Psoas muscle (tissue), 8 donors: ENCODE results near the gene RNF26. TPM values are rescaled to one million over a fixed set of nuclear protein-coding genes. Genes with fewer than 3 reads are reported as not detected.
A peak's percentile ranks its signal among the peaks of the same experiment; 100 is the strongest.

ENCODE experiments used
- ATAC-seq, 4 donors: fragments of 200-7000 bp; cut with Tn5 transposase; one replicate each; pipeline ENCODE4 v1.9.1; 2020; ENCODE audit warnings: moderate library complexity in 3 of 4, mild to moderate bottlenecking in 2 of 4
- DNase-seq, 2 donors: peaks; one replicate each; pipeline ENCODE4 v3.0.0-alpha.2; 2020
- H3K27ac ChIP-seq: fragments of 200-600 bp; one replicate; pipeline ENCODE4 v1.8.0; 2022
- H3K27me3 ChIP-seq, 3 donors: fragments of 200-600 bp in 1 of 3; one replicate each; pipeline versions ENCODE4 v1.6.1 to v1.8.0; 2013 to 2022; ENCODE audit warnings: low read length in 2 of 3, mild to moderate bottlenecking in 2 of 3, moderate library complexity in 1 of 3; ENCODE audit not compliant: insufficient read depth in 3 of 3
- H3K36me3 ChIP-seq, 2 donors: fragments of 200-600 bp in 1 of 2; one replicate each; pipeline versions ENCODE4 v1.6.1 to v1.8.0; 2013 to 2022; ENCODE audit warnings: low read depth in 1 of 2, mild to moderate bottlenecking in 1 of 2, moderate library complexity in 1 of 2; ENCODE audit not compliant: insufficient read depth in 1 of 2
- H3K4me1 ChIP-seq: fragments of 200-600 bp; one replicate; pipeline ENCODE4 v1.8.0; 2022
- H3K4me3 ChIP-seq: fragments of 200-600 bp; one replicate; pipeline ENCODE4 v1.8.0; 2022; ENCODE audit warnings: mild to moderate bottlenecking
- H3K9me3 ChIP-seq: fragments of 200-600 bp; one replicate; pipeline ENCODE4 v1.8.0; 2022
- CTCF ChIP-seq: fragments of 200-600 bp; IDR thresholded peaks from one replicate; pipeline ENCODE4 v1.8.0; 2022; ENCODE audit warnings: antibody characterized with exemption
- WGBS, 3 donors: extraction: QIAGEN DNeasy Blood & Tissue Kit; methylation state at CpG; one replicate each; pipeline versions ENCODE4 v1.1.6 to v1.1.7; 2013; 5-methylcytosine and 5-hydroxymethylcytosine counted together
- intact Hi-C, 2 donors: fragments of 100-400 bp; cut with DNase I; formaldehyde crosslinking; loops; one replicate each; pipeline versions ENCODE4 v1.11.0 to v1.14.2; 2022
- polyA plus RNA-seq, 3 donors: library from polyadenylated mRNA; stranded (reverse); fragments of 200-250 nt; gene quantifications; one replicate each; pipeline ENCODE4 v1.2.3, GENCODE V29; 2013
- total RNA-seq, 4 donors: library from RNA; stranded (reverse); fragmentation: NEBNext Ultra II Directional in 2 of 4; extraction: Animal tissue kit (Norgen Biotek cat#: 25700) in 2 of 4; gene quantifications; one replicate each; pipeline versions ENCODE4 v1.2.1 to v1.2.4, GENCODE V29; 2021 to 2023
- donor health status: healthy with polysubstance abuse.
- donor health status: DM: no; HTN: no; CAD: no; lungs with moderate emphysema.
- donor health status: Bipolar disorder and iron deficiency.
- donor health status: healthy.
- donor health status: DM: yes; HTN: yes; CAD: no.
- donor health status: DM: no; HTN: no; CAD: no.
- donor health status: DM: no; HTN: no; CAD: no.
- donor health status: DM: yes; HTN: yes; CAD: no.

RNF26 gene
- total and polyA plus RNA-seq, 7 donors, result 5.8 to 8.9 (median 7.3) TPM

- 79 to 88% (median 80%) methylated on average over 18 to 20 of the region's 20 CpGs for WGBS, 3 donors
- ATAC-seq (no peak), DNase-seq (peak in 1 of 2 donors; percentile 34)
- Histone ChIP-seq H3K36me3 (no peaks in the 10 kb centered on the region), H3K27ac (peak overlapping the region; percentile 80), H3K27me3 (no peaks in the 10 kb centered on the region), H3K4me1 (peaks cover 4% of the 10 kb centered on the region), H3K9me3 (no peaks in the 10 kb centered on the region), H3K4me3 (no peak overlapping the region)
- intact Hi-C loops, result loop anchor here in 1 of 2 donors (5.0 to 10.0 kb wide), 2 partner anchors 116 to 178 kb away; partner anchors contain the start of genes ABCG4 and CBL
- no peak for TF ChIP-seq CTCF
Measured at GRCh38 chr11:119322921-119323531, 11.3 kb upstream of the RNF26 start.

DNA sequence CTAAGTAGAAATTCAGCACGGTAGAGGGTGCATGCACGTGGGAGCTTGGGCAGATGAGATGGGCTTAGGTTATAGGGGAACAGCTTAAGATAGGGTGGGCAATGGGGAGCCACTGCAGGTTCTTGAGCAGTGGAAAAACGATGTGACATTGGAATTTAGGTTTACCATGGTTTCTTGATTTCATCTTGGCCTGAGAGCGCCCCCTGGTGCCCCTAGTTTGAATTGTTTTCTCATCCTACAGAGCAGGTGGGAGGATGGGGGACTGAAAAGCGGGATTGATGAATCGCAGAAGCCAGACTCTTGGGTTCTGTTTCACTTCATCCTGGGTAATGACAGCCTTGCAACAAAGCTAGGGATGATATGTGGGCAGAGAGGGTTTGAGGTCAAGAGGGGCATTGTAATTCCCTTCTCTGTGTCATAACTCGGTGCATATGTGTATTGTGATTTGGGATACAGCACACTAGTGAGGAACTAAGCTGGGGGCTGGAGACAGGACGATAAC lies 10.7 kb upstream of the RNF26 start:
- H3K27me3 ChIP-seq, result no peaks in the 10 kb centered on the region
- H3K9me3 ChIP-seq, result no peaks in the 10 kb centered on the region
- H3K36me3 ChIP-seq, result no peaks in the 10 kb centered on the region
- intact Hi-C loops, result loop anchor here in 1 of 2 donors (5.0 to 10.0 kb wide), 2 partner anchors 116 to 179 kb away; partner anchors contain the start of genes ABCG4 and CBL
- H3K4me3 ChIP-seq, result no peak overlapping the region
- WGBS, 3 donors, result 13 to 16% (median 15%) methylated on average over 8 of the region's 8 CpGs
- ATAC-seq, result peak in 2 of 4 donors; percentile 38 to 62
- peak; percentile 73 to 81 for DNase-seq
- peaks cover 4% of the 10 kb centered on the region for H3K4me1 ChIP-seq
- no peak overlapping the region for H3K27ac ChIP-seq
- TF ChIP-seq CTCF, result peak; percentile 70

DNA sequence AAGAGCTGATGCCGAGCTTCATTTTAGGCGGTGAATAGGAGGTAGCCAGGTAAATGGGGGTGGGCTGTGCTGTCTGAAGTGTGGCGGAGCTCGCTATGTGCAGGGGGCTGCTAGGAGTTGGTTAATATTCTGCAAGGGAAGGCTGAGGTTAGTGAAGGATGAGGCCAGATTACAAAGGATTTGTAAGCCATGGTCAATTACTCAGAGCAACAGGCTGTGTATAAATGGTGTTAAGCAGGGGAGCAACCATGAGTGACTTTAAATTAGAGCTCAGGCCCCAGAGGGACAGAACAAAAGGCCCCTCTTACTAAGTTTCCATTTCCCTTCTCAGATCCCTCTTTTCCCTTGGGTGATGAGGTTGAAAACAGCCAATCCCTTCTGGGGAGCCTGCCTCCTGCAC lies 10.1 kb upstream of the RNF26 start:
- intact Hi-C loops, result loop anchor here in 1 of 2 donors (5.0 to 10.0 kb wide), 2 partner anchors 117 to 179 kb away; partner anchors contain the start of genes ABCG4 and CBL
- Histone ChIP-seq H3K4me3 (no peak overlapping the region), H3K9me3 (no peaks in the 10 kb centered on the region), H3K36me3 (no peaks in the 10 kb centered on the region), H3K27ac (no peak overlapping the region), H3K4me1 (peaks cover 4% of the 10 kb centered on the region), H3K27me3 (no peaks in the 10 kb centered on the region)
- TF ChIP-seq CTCF, result no peak
- no peak for ATAC-seq
- WGBS, 3 donors, result 63 to 73% (median 66%) methylated on average over 4 of the region's 4 CpGs
- DNase-seq, result no peak

- intact Hi-C loops, result loop anchor here in 1 of 2 donors (10.0 kb wide), 1 partner anchor 185 kb away; the partner anchor contains the start of gene ABCG4
- H3K27ac ChIP-seq, result no peak overlapping the region
- H3K4me3 ChIP-seq, result no peak overlapping the region
- no peaks in the 10 kb centered on the region for H3K36me3 ChIP-seq
- H3K9me3 ChIP-seq, result no peaks in the 10 kb centered on the region
- no peak for TF ChIP-seq CTCF
- no peaks in the 10 kb centered on the region for H3K4me1 ChIP-seq
- no peak for ATAC-seq
- H3K27me3 ChIP-seq, result no peaks in the 10 kb centered on the region
- 67 to 80% (median 76%) methylated on average over 2 of the region's 2 CpGs for WGBS, 3 donors
- no peak for DNase-seq
Measured at GRCh38 chr11:119329320-119329719, 5.0 kb upstream of the RNF26 start.
